NK-92 (cell line): Measurements from ENCODE around the gene LARP4.
"Not testable (repeated sequence)": the region's sequence is repeated elsewhere in the genome, so short reads cannot be mapped to it uniquely, and the experiment has no call there.

Experiments
- DNase-seq: peaks from one replicate; lab custom pipeline; 2025; ENCODE audit not compliant: unreplicated experiment; lab: John Stamatoyannopoulos, UW

Gene LARP4

GRCh38 chr12:50400638-50401499, at the start of gene LARP4:
Gene LARP4 (plus strand): TSS chr12:50400885. CDS start chr12:50401011, 126 bp downstream.
- DNase-seq = peak; percentile 33

- no peak for DNase-seq
Measured at GRCh38 chr12:50351120-50352043, 49.3 kb upstream of the LARP4 start.

DNA sequence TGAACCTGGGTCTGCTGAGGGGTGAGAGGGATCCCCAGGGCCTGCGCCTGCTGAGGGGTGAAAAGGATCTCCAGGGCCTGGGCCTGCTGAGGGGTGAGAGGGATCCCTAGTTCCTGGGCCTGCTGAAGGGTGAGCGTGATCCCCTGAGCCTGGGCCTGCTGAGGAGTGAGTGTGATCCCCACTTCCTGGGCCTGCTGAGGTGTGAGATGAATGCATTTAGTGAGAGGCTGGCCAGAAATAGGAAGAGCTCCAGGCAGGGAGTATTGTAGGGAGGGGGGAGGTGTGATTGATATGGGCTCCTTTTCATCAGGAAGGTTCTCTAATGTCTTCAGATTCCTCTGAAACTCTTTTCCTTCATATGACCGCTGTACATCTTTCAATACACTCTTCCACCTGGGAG, 47.3 kb upstream of the LARP4 start:
- no peak for DNase-seq

DNA sequence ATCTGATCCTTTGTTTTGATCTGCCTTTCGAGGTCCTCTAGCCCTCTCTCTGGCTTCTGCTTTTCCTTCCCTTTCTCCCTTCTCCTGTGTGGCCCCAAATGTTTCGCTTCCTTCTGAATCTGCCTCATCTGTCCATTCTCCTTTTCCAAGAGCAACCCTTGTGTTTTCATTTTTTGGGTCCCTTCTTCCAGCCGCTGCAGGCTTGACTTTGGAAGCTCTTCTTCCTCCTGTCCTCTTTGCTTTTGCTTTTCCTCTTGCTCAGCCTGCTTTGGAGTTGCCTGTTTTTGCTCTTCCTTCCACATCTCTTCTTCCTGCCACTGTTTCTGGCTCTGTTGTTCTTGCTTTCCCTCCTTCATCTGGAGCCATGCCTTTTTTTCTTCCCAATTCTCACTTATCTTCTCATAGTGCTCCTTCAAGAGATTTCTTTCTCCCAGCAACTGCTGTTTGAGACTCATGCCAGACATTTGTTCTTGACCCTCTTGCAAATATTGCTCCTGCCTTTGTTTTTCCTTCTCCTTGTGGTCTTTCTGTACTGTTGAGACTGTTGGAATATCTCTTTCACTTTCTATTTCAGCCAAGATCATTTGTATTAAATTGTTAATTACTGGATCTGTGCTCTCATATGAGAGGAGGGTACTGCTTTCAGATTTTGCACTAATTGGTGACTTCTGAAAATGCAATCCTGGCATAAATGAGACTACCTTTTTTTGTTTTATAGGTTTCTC, 46.7 kb upstream of the LARP4 start:
- no peak for DNase-seq

DNA sequence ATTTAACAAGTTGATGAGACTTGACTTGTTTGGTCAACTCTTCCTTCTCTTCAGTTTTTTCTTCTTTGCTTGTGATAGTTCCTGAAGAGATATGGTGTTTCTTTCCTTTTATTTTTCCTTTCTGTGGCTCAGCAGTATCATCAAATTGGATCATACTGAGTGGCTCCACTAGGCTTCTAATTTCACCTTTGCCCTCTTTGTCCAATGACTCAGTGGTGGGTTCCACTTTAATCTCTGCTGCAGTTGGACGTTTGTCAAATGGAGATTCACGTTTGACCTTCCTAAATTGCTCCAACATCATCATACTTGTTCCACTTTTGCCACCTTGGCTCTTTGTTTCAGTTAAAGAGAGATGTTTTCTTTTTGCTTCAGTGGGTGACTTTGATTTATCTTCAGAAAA, 45.8 kb upstream of the LARP4 start:
- no peak for DNase-seq

GRCh38 chr12:50355365-50355764, 45.3 kb upstream of the LARP4 start:
- DNase-seq = no peak

DNA sequence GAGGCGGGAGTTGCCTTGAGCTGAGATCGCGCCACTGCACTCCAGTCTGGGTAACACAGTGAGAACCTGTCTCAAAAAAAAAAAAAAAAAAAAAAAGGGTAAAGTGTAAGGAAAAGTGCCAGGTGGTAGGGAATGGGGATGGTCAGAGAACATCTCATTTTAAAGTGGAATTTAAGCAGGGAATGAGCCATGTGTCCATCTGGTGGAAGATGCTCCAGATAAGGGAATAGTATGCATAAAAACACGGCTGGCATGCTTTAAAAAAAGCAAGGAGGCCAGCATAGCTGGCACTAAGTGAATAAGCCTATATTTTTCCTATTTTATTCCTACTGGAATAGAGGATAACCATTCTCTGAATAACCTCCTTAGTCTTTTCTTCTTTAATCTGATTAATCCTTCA, 38.0 kb upstream of the LARP4 start:
- DNase-seq = no peak

DNA sequence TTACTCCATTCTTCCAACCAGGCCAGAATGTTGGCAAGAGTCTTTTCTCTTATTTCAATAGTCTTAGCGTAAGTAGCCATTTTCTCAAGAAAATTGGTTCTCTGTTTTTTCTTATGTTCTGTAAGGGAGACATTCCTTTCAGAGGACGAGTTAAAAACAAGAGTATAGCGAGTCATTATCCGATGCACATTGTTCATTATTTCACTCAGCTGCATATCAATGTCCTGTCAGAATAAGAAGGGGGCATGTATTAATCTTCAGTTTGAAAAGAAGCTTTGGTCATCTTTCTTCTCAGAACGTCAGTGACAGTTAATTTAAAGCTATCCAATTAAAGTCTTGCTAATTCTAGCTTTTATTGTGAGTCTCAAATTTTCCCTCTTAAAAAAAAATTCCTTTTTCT, 37.5 kb upstream of the LARP4 start:
- DNase-seq = no peak

DNA sequence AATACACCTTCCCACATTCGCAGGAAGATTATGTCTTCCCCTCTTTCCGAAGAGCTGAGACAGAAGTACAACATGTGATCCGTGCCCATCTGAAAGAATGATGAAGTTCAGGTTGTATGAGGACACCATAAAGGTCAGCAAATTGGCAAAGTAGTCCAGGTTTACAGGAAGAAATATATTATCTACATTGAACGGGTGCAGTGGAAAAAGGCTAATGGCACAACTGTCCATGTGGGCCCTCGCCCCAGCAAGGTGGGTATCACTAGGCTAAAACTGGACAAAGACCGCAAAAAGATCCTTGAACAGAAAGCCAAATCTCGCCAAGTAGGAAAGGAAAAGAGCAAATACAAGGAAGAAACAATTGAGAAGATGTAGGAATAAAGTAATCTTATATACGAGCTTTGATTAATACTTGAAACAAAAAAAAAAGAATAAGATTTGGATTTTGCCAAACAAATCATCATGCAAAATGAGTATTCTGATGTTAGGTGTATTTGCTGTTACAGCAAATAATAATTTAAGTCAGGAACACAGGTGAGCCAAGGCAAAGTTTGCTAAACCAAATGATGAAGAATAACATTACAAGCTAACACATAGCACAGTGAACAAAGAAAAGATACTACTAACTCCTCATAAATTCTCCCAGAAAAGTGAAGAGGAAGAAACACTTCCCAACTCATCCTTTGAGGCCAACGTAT, 34.8 kb upstream of the LARP4 start:
- no peak for DNase-seq

- DNase-seq = not testable (repeated sequence)
Measured at GRCh38 chr12:50370672-50371071, 30.0 kb upstream of the LARP4 start.

- DNase-seq = no peak
Measured at GRCh38 chr12:50375802-50376201, 24.9 kb upstream of the LARP4 start.

GRCh38 chr12:50380761-50381325, 19.8 kb upstream of the LARP4 start:
- no peak for DNase-seq

DNA sequence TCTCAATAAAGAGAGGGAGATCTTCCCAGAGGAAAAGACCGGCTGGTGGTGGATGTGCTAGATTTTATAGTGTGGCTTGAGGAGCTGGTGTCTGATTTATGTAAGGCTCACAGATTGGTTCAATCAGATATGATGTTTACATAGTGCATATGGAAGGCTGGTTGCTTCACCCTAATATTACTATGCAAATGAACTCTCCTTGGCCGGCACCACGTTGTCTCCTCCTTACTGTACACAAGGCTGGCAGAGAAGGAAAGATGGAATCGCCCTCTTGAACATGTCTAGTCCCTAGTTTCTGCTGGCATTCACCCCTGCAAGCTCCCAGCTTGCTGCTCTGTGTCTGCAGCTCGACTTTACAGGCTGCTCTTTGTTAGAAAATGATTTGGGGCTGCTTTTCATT, 13.2 kb upstream of the LARP4 start:
- DNase-seq = no peak

GRCh38 chr12:50387972-50388478, 12.7 kb upstream of the LARP4 start:
- no peak for DNase-seq

DNA sequence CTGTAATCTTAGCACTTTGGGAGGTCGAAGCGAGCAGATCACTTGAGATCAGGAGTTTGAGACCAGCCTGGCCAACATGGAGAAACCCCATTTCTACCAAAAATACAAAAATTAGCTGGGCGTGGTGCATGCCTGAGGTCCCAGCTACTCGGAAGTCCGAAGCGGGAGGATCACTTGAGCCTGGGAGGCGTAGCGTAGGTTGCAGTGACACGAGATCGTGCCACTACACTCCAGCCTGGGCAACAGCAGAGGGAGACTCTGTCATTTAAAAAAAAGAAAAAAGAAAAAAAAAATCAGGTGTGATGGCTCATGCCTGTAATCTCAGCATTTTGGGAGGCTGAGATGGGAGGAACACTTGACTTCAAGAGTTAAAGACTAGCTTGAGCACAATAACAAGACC, 11.9 kb upstream of the LARP4 start:
- DNase-seq = not testable (repeated sequence)

DNA sequence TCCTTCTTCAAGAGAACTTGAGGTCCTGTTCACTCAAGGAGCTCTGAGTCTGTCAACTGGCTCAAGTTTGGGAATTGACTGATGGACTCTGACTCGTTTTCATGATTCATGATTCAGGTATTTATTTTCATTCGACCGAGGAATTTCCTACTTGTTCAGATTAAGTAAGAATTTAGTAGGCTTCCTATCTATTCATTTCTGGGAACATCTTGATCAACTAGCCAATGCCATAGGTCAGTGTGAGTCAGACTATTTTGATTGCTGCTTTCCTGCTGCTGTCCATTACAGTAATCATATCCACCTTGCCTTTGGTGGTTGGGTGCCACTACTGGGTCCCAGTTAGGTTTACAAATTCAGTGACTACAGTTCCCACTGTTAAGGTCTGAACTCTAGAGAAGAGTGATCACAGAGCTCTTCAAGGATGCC, 10.4 kb upstream of the LARP4 start:
- DNase-seq = no peak

DNA sequence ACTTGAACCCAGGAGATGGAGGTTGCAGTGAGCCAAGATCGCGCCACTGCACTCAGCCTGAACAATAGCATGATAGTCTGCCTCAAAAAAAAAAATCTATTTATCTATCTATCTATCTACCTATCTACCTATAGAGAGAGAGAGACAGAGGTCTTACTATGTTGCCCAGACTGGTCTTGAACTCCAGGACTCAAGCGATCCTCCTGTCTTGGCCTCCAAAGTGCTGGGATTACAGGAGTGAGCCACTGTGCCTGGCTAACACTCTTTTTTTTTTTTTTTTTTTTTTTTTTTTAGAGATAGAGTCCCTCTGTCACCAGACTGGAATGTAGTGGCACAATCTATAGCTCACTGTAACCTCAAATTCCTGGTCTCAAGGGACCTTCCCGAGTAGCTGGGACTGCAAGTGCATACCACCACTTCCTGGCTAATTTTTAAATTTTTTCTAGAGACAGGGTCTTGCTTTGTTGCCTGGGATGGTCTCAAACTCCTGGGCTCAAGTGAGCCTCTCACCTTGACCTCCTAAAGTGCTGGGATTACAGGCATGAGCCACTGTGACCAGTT, 6.1 kb upstream of the LARP4 start:
- no peak for DNase-seq

DNA sequence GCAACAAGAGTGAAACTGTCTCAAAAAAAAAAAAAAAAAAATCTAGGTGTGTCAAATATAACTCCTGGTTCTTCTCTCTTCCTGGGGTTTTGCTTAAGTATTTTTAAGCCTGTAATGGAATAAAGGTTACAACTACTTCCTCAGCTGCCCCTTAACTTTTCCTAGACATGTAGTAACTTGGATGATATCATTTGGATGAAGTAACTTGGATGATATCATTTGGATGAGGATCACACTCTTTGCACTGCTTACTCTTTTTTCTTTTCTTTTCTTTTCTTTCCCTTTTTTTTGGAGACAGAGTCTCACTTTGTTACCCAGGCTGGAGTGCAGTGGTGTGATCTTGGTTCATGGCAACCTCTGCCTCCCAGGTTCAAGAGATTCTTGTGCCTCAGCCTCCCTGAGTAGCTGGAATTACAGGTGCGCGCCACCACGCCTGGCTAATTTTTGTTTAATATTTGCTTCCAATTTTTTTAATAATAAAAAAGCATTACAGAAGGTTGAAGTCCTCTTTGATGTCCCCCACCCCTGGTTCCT, 3.5 kb upstream of the LARP4 start:
- DNase-seq = no peak

DNA sequence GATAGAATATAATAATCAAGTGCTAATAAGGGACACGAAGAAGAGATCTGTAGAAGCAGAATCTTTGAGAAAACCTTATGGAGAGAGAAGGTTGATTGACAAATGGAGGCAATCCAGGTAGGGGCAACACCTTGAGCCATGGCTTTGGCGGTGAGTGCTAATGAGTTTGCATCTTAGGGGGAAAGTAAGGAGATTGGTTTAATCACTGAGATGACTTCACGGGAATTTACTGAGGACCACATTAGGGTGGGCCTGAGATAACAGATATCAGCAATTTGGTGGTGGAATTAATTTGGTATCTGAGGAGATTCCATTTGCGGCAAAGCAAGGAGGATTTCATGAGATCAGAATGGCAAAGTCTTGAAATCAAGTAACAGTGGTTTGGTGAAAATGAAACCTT, 1.8 kb upstream of the LARP4 start:
- DNase-seq = no peak
